Measurements from ENCODE around the gene HNRNPA2B1.
"Not testable (repeated sequence)": the region's sequence is repeated elsewhere in the genome, so short reads cannot be mapped to it uniquely, and the experiment has no call there.

The HNRNPA2B1 gene

GRCh38 chr7:26153823-26154783, 46.4 kb downstream of the HNRNPA2B1 start:
- Histone ChIP-seq H3K36me3 (ENCODE audit: control insufficient read depth in 2 of 2, insufficient read depth in 2 of 2, low read length in 2 of 2) (no peaks in the 10 kb centered on the region), H3K27me3 (ENCODE audit: control insufficient read depth in 2 of 2, insufficient read depth in 2 of 2, low read length in 2 of 2) (no peaks in the 10 kb centered on the region), H3K4me3 (ENCODE audit: low read length in 2 of 2) (peak overlapping the region; percentile 71 to 76), H3K9ac (ENCODE audit: low read depth in 1 of 2, low read length in 2 of 2) (peak overlapping the region; percentile 3 to 72), H3K4me1 (ENCODE audit: control insufficient read depth in 2 of 2, insufficient read depth in 2 of 2, low read length in 2 of 2) (peaks cover 28 to 38% of the 10 kb centered on the region in 2 donors), H3K27ac (ENCODE audit: low read depth in 2 of 2, low read length in 2 of 2) (peak overlapping the region in 1 of 2 donors; percentile 7), H3K9me3 (ENCODE audit: control insufficient read depth in 2 of 2, low read length in 2 of 2) (no peaks in the 10 kb centered on the region)

DNA sequence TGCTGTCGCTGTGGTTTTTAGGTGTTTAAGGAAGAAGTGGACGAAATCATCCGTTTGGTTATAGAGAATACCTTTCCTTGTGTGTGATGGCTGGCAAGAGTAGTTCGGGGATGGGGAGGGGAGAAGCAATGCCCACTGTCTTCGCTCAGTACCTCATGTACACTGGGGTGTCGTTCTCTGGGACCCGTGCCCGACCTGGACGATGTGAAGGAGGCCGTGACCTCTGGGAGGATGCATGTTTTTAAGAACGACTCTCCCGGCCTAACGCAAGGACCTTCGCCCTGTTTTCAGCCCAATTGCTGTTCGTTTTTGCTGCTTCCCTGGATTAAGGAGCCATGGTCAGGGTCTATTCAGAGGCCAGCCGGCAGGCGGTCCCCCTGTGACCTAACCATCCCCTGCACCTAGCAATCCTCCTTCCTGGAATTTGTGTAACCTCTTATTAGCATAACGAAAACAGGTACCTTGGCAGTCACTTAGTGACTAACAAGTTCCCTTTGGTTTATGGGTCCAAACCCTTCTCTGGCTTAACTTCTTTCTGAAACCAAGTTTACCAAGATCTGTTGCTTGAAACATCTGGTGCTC, 47.2 kb downstream of the HNRNPA2B1 start:
- peak overlapping the region in 1 of 2 donors; percentile 7 for H3K27ac ChIP-seq (ENCODE audit: low read depth in 2 of 2, low read length in 2 of 2)
- no peaks in the 10 kb centered on the region for H3K9me3 ChIP-seq (ENCODE audit: control insufficient read depth in 2 of 2, low read length in 2 of 2)
- no peaks in the 10 kb centered on the region for H3K27me3 ChIP-seq (ENCODE audit: control insufficient read depth in 2 of 2, insufficient read depth in 2 of 2, low read length in 2 of 2)
- peaks cover 21 to 31% of the 10 kb centered on the region in 2 donors for H3K4me1 ChIP-seq (ENCODE audit: control insufficient read depth in 2 of 2, insufficient read depth in 2 of 2, low read length in 2 of 2)
- peak overlapping the region; percentile 38 to 72 for H3K9ac ChIP-seq (ENCODE audit: low read depth in 1 of 2, low read length in 2 of 2)
- H3K4me3 ChIP-seq (ENCODE audit: low read length in 2 of 2): peak overlapping the region; percentile 71 to 76
- no peaks in the 10 kb centered on the region for H3K36me3 ChIP-seq (ENCODE audit: control insufficient read depth in 2 of 2, insufficient read depth in 2 of 2, low read length in 2 of 2)

GRCh38 chr7:26152782-26153240, 47.7 kb downstream of the HNRNPA2B1 start:
- H3K9me3 ChIP-seq (ENCODE audit: control insufficient read depth in 2 of 2, low read length in 2 of 2); H3K27me3 ChIP-seq (ENCODE audit: control insufficient read depth in 2 of 2, insufficient read depth in 2 of 2, low read length in 2 of 2); H3K36me3 ChIP-seq (ENCODE audit: control insufficient read depth in 2 of 2, insufficient read depth in 2 of 2, low read length in 2 of 2): not testable (repeated sequence)
- Histone ChIP-seq H3K27ac (ENCODE audit: low read depth in 2 of 2, low read length in 2 of 2) (peak overlapping the region in 1 of 2 donors; percentile 7), H3K4me3 (ENCODE audit: low read length in 2 of 2) (peak overlapping the region; percentile 71 to 76), H3K4me1 (ENCODE audit: control insufficient read depth in 2 of 2, insufficient read depth in 2 of 2, low read length in 2 of 2) (peaks cover 21 to 27% of the 10 kb centered on the region in 2 donors), H3K9ac (ENCODE audit: low read depth in 1 of 2, low read length in 2 of 2) (peak overlapping the region; percentile 38 to 72)

DNA sequence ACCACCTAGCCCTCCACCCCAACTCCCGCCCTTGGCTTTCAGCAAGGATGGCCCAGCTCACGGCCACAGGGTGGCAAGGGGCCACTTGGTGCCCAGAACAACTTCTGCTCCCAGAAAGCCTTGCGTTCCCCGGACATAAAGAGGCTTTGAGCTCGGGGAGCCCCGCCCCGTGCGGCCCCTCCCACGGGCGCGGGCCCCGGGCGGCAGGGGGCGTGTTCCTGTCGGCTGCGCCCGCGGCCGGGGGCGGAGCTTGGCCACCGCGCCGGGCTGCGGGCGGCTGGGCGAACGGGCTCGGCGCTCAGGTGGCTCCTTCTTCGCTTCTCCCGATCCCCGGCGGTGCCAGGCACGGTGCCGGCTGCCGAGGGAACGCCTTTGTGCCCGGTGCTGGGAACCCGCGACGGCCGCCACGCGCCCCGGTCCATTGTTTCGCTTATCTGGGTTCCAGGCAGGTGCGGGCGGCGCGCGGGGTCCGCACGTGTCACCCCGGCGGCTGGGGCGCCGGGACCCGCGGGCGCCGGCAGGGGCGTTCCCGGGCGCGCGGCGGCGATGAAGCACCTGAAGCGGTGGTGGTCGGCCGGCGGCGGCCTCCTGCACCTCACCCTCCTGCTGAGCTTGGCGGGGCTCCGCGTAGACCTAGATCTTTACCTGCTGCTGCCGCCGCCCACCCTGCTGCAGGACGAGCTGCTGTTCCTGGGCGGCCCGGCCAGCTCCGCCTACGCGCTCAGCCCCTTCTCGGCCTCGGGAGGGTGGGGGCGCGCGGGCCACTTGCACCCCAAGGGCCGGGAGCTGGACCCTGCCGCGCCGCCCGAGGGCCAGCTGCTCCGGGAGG, 48.4 kb downstream of the HNRNPA2B1 start, which contains the start of gene NFE2L3:
NFE2L3 (plus strand) TSS at position 246 of the 829 bp plus-strand sequence; CDS start at position 547, 301 bp downstream.
- H3K27me3 ChIP-seq (ENCODE audit: control insufficient read depth in 2 of 2, insufficient read depth in 2 of 2, low read length in 2 of 2): no peaks in the 10 kb centered on the region
- peak within 1 kb of the TSS; percentile 65 to 72 for H3K9ac ChIP-seq (ENCODE audit: low read depth in 1 of 2, low read length in 2 of 2)
- H3K36me3 ChIP-seq (ENCODE audit: control insufficient read depth in 2 of 2, insufficient read depth in 2 of 2, low read length in 2 of 2): no peaks in the 10 kb centered on the region
- H3K27ac ChIP-seq (ENCODE audit: low read depth in 2 of 2, low read length in 2 of 2): peak within 1 kb of the TSS; percentile 43 to 65
- peak within 1 kb of the TSS; percentile 71 to 78 for H3K4me3 ChIP-seq (ENCODE audit: low read length in 2 of 2)
- peaks cover 21 to 24% of the 10 kb centered on the region in 2 donors for H3K4me1 ChIP-seq (ENCODE audit: control insufficient read depth in 2 of 2, insufficient read depth in 2 of 2, low read length in 2 of 2)
- H3K9me3 ChIP-seq (ENCODE audit: control insufficient read depth in 2 of 2, low read length in 2 of 2): no peaks in the 10 kb centered on the region

DNA sequence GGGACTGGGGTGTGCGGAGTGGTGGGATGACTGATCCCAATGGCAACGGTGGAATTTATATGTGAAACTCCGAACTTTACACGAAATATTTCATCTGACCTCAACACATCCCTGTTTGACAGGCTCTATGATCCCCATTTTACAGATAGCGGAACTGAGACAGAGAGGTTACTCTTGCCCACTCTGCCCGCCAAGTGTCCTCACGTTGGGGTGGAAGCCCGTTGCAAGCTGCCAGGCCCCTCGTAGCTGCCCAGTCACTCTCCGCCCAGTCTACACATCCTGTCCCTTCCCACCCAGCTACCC, 48.9 kb downstream of the HNRNPA2B1 start:
- no peaks in the 10 kb centered on the region for H3K36me3 ChIP-seq (ENCODE audit: control insufficient read depth in 2 of 2, insufficient read depth in 2 of 2, low read length in 2 of 2)
- H3K4me3 ChIP-seq (ENCODE audit: low read length in 2 of 2): peak overlapping the region; percentile 71 to 78
- peak overlapping the region; percentile 34 to 65 for H3K27ac ChIP-seq (ENCODE audit: low read depth in 2 of 2, low read length in 2 of 2)
- peak overlapping the region; percentile 65 to 72 for H3K9ac ChIP-seq (ENCODE audit: low read depth in 1 of 2, low read length in 2 of 2)
- H3K27me3 ChIP-seq (ENCODE audit: control insufficient read depth in 2 of 2, insufficient read depth in 2 of 2, low read length in 2 of 2): no peaks in the 10 kb centered on the region
- no peaks in the 10 kb centered on the region for H3K9me3 ChIP-seq (ENCODE audit: control insufficient read depth in 2 of 2, low read length in 2 of 2)
- H3K4me1 ChIP-seq (ENCODE audit: control insufficient read depth in 2 of 2, insufficient read depth in 2 of 2, low read length in 2 of 2): peaks cover 21 to 23% of the 10 kb centered on the region in 2 donors

DNA sequence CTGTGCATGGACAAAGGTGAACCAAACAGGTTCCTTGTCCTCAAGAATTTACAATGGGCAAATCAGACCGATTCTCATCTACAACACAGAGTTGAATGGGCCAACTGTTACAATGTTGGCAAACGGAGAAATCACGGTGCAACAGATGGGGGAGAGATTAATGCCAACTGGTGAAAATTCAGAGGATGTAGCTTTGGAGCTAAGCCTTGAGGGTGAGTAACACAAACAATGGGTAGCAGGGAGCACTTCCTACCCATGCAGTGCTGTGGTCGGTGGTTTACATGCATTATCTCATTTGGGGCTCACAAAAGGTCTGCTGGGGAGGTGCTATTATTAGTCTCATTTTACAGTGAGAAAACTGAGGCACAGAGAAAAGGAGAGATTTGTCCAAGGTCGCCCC, 49.5 kb downstream of the HNRNPA2B1 start:
- Histone ChIP-seq H3K9ac (ENCODE audit: low read depth in 1 of 2, low read length in 2 of 2) (no peak overlapping the region), H3K27ac (ENCODE audit: low read depth in 2 of 2, low read length in 2 of 2) (no peak overlapping the region), H3K27me3 (ENCODE audit: control insufficient read depth in 2 of 2, insufficient read depth in 2 of 2, low read length in 2 of 2) (no peaks in the 10 kb centered on the region), H3K4me1 (ENCODE audit: control insufficient read depth in 2 of 2, insufficient read depth in 2 of 2, low read length in 2 of 2) (peaks cover 20 to 21% of the 10 kb centered on the region in 2 donors), H3K36me3 (ENCODE audit: control insufficient read depth in 2 of 2, insufficient read depth in 2 of 2, low read length in 2 of 2) (no peaks in the 10 kb centered on the region), H3K4me3 (ENCODE audit: low read length in 2 of 2) (peak overlapping the region in 1 of 2 donors; percentile 78), H3K9me3 (ENCODE audit: control insufficient read depth in 2 of 2, low read length in 2 of 2) (no peaks in the 10 kb centered on the region)

DNA sequence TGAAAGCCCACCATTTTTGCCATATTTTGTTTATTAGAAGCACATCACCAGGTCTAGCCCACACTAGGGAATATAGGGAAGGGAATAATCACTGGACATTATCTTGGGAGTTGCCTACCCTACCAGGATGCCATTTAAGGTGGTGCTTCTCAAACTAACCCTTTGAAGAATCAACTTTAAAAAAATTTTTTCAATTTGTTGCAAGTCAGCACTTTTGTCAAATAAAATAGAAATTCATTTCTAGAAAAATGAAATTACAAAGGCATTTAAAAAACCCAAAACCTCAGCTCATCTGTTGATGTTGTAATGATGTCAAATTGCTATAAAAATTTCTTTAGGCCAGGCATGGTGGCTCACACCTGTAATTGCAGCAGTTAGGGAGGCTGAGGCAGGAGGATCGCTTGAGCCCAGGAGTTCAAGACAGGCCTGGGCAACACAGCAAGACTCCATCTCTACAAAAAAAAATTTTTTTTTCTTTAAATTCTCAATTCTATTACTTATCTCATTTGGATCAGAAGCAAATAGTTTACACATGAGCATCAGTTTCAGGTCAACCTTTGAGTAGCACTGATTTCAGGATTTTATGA, 51.1 kb downstream of the HNRNPA2B1 start:
- Histone ChIP-seq H3K36me3 (ENCODE audit: control insufficient read depth in 2 of 2, insufficient read depth in 2 of 2, low read length in 2 of 2) (no peaks in the 10 kb centered on the region), H3K27ac (ENCODE audit: low read depth in 2 of 2, low read length in 2 of 2) (no peak overlapping the region), H3K9me3 (ENCODE audit: control insufficient read depth in 2 of 2, low read length in 2 of 2) (no peaks in the 10 kb centered on the region), H3K9ac (ENCODE audit: low read depth in 1 of 2, low read length in 2 of 2) (no peak overlapping the region), H3K4me3 (ENCODE audit: low read length in 2 of 2) (no peak overlapping the region), H3K4me1 (ENCODE audit: control insufficient read depth in 2 of 2, insufficient read depth in 2 of 2, low read length in 2 of 2) (peaks cover 14 to 20% of the 10 kb centered on the region in 2 donors), H3K27me3 (ENCODE audit: control insufficient read depth in 2 of 2, insufficient read depth in 2 of 2, low read length in 2 of 2) (no peaks in the 10 kb centered on the region)

- H3K9ac ChIP-seq (ENCODE audit: low read depth in 1 of 2, low read length in 2 of 2); H3K4me3 ChIP-seq (ENCODE audit: low read length in 2 of 2); H3K27ac ChIP-seq (ENCODE audit: low read depth in 2 of 2, low read length in 2 of 2); H3K36me3 ChIP-seq (ENCODE audit: control insufficient read depth in 2 of 2, insufficient read depth in 2 of 2, low read length in 2 of 2); H3K4me1 ChIP-seq (ENCODE audit: control insufficient read depth in 2 of 2, insufficient read depth in 2 of 2, low read length in 2 of 2); H3K27me3 ChIP-seq (ENCODE audit: control insufficient read depth in 2 of 2, insufficient read depth in 2 of 2, low read length in 2 of 2); H3K9me3 ChIP-seq (ENCODE audit: control insufficient read depth in 2 of 2, low read length in 2 of 2): not testable (repeated sequence)
Observed at GRCh38 chr7:26148307-26148700, 52.2 kb downstream of the HNRNPA2B1 start.

GRCh38 chr7:26147646-26148306, 52.8 kb downstream of the HNRNPA2B1 start:
- H3K4me3 ChIP-seq (ENCODE audit: low read length in 2 of 2); H3K9ac ChIP-seq (ENCODE audit: low read depth in 1 of 2, low read length in 2 of 2); H3K27me3 ChIP-seq (ENCODE audit: control insufficient read depth in 2 of 2, insufficient read depth in 2 of 2, low read length in 2 of 2); H3K27ac ChIP-seq (ENCODE audit: low read depth in 2 of 2, low read length in 2 of 2); H3K4me1 ChIP-seq (ENCODE audit: control insufficient read depth in 2 of 2, insufficient read depth in 2 of 2, low read length in 2 of 2); H3K9me3 ChIP-seq (ENCODE audit: control insufficient read depth in 2 of 2, low read length in 2 of 2); H3K36me3 ChIP-seq (ENCODE audit: control insufficient read depth in 2 of 2, insufficient read depth in 2 of 2, low read length in 2 of 2): not testable (repeated sequence)

Data from mucosa of rectum (tissue), 2 donors.